Heart right ventricle (tissue), 16 donors: ENCODE results near the gene ADH4. TPM values are rescaled to one million over a fixed set of nuclear protein-coding genes. Genes with fewer than 3 reads are reported as not detected.

Experiments used
- ATAC-seq, 8 donors: fragments of 200-7000 bp; cut with Tn5 transposase; one replicate each; pipeline ENCODE4 v1.9.1; 2020; ENCODE audit warnings: mild to moderate bottlenecking in 8 of 8, moderate library complexity in 8 of 8, moderate number of reproducible peaks in 1 of 8
- DNase-seq, 2 donors: peaks; one replicate each; pipeline ENCODE4 v3.0.0-alpha.2; 2020
- H3K27ac ChIP-seq, 10 donors: fragments of 200-600 bp; sonication (generic) in 2 of 10; one replicate each; pipeline versions ENCODE4 v1.5.0 to v1.8.0; 2020 to 2022; ENCODE audit warnings: mild to moderate bottlenecking in 3 of 10
- H3K27me3 ChIP-seq, 7 donors: fragments of 200-600 bp; one replicate each; pipeline ENCODE4 v1.8.0; 2021 to 2022; ENCODE audit warnings: mild to moderate bottlenecking in 2 of 7
- H3K36me3 ChIP-seq, 9 donors: fragments of 200-600 bp; sonication (generic) in 1 of 9; one replicate each; pipeline versions ENCODE4 v1.5.0 to v1.8.0; 2020 to 2022; ENCODE audit warnings: mild to moderate bottlenecking in 2 of 9
- H3K4me1 ChIP-seq, 9 donors: fragments of 200-600 bp; sonication (generic) in 1 of 9; one replicate each; pipeline versions ENCODE4 v1.5.0 to v1.8.0; 2020 to 2022; ENCODE audit warnings: mild to moderate bottlenecking in 4 of 9
- H3K4me3 ChIP-seq, 10 donors: fragments of 200-600 bp; sonication (generic) in 2 of 10; one replicate each; pipeline versions ENCODE4 v1.5.0 to v1.8.0; 2020 to 2022; ENCODE audit warnings: mild to moderate bottlenecking in 7 of 10, moderate library complexity in 2 of 10
- H3K9me3 ChIP-seq, 11 donors: fragments of 200-600 bp in 10 of 11; sonication (generic) in 2 of 11; one replicate each; pipeline versions ENCODE4 v1.5.0 to v1.8.0; 2013 to 2022; ENCODE audit warnings: mild to moderate bottlenecking in 2 of 11, control low read depth in 1 of 11, moderate library complexity in 1 of 11
- WGBS, 2 donors: extraction: QIAGEN DNeasy Blood & Tissue Kit; methylation state at CpG; one replicate each; pipeline ENCODE4 v1.1.7; 2013; ENCODE audit warnings: inconsistent platforms in 1 of 2; 5-methylcytosine and 5-hydroxymethylcytosine counted together
- intact Hi-C, 10 donors: fragments of 100-400 bp; cut with DNase I; formaldehyde crosslinking; loops; one replicate each; pipeline versions ENCODE4 v1.11.1 to v1.14.2; 2022
- polyA plus RNA-seq, 2 donors: library from polyadenylated mRNA; stranded (reverse); fragments of 200-250 nt; gene quantifications; one replicate each; pipeline ENCODE4 v1.2.3, GENCODE V29; 2013
- total RNA-seq, 10 donors: library from RNA; stranded (reverse); fragmentation: NEBNext Ultra II Directional in 3 of 10; extraction: Animal tissue kit (Norgen Biotek cat#: 25700) in 3 of 10; gene quantifications; one replicate each; pipeline versions ENCODE4 v1.2.1 to v1.2.4, GENCODE V29; 2021 to 2023
- TF ChIP-seq, protein P1 (sequence below), 9 donors: fragments of 200-600 bp; sonication (generic) in 2 of 9; IDR thresholded peaks; one replicate each; pipeline versions ENCODE4 v1.5.0 to v1.8.0; 2021 to 2022; ENCODE audit warnings: antibody characterized with exemption in 9 of 9, mild to moderate bottlenecking in 5 of 9, moderate library complexity in 1 of 9
- donor health status: Arrhythmogenic right ventricular cardiomyopathy.
- donor health status: ischemic (EF 13 %, LVEDD 7.1; RV severe dilation, severe dysfunction).
- donor health status: healthy with polysubstance abuse.
- donor health status: DM: no; HTN: yes; CAD: no.
- donor health status: DM: no; HTN: no; CAD: no.
- donor health status: ischemic (EF 25% LVEDD 6.9; RV normal size, moderate dysfunction).
- donor health status: ischemic (EF 25% LVEDD 5.7; RV mildly dilated, moderate dysfunction).
- donor health status: healthy.
- donor health status: DM: yes; HTN: yes; CAD: no.
- donor health status: Ischemic cardiomyopathy.
- donor health status: ischemic (EF 35%, LVEDD 5.7; RV mildly dilated, moderate dysfunction).
- donor health status: nonischemic (EF 11% LVEDD 7.7; RV severe dilation, severe dysfunction).
- donor health status: DM: yes; HTN: yes; CAD: no.
- donor health status: PGD.
- donor health status: ischemic (EF 29% LVEDD 5.4; RV normal size, mild dysfunction).
- donor health status: nonischemic (EF 23%, LVEDD 6.1; RV moderate dilation, normal function).

The ADH4 gene
- total and polyA plus RNA-seq, 12 donors, result 0.04 TPM; not detected in 11

DNA sequence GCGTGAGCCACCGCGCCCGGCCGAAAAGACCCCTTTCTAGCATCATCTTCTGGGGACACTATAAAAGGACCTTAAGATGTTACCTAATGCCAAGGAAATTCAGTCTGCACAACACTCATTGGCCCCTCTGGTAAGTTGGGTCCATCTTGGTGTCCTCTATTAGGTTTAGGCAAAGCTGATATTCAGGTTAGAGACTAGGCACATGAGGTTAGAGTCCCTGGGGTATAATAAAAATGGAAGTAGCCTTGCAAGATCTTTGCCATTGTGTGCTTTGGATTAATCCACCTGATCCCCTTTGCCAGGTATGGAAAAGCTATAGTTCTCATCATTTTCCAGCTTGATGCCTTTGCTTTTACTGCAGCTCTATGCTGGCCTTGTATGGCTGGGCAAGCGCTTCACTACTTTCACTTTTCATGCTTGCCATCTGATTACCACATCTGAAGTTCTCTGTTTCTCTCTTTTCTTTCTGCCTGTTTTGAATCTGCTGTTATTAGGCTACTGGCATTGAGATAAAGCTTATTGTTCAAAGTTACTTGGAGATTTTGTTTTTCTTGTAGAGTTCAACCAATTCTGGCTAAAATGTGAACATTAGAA, 5.4 kb upstream of the ADH4 start:
- TF ChIP-seq, protein P1, sequence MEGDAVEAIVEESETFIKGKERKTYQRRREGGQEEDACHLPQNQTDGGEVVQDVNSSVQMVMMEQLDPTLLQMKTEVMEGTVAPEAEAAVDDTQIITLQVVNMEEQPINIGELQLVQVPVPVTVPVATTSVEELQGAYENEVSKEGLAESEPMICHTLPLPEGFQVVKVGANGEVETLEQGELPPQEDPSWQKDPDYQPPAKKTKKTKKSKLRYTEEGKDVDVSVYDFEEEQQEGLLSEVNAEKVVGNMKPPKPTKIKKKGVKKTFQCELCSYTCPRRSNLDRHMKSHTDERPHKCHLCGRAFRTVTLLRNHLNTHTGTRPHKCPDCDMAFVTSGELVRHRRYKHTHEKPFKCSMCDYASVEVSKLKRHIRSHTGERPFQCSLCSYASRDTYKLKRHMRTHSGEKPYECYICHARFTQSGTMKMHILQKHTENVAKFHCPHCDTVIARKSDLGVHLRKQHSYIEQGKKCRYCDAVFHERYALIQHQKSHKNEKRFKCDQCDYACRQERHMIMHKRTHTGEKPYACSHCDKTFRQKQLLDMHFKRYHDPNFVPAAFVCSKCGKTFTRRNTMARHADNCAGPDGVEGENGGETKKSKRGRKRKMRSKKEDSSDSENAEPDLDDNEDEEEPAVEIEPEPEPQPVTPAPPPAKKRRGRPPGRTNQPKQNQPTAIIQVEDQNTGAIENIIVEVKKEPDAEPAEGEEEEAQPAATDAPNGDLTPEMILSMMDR (IDR thresholded peaks at IDR 0.05), result no peak
- Histone ChIP-seq H3K4me3 (no peak overlapping the region), H3K9me3 (peaks cover 0 to 11% (median 0%) of the 10 kb centered on the region in 11 donors), H3K4me1 (peaks cover 0 to under 1% (median 0%) of the 10 kb centered on the region in 9 donors), H3K36me3 (no peaks in the 10 kb centered on the region), H3K27ac (no peak overlapping the region), H3K27me3 (no peaks in the 10 kb centered on the region)
- ATAC-seq (no peak), DNase-seq (no peak)
- intact Hi-C loops, result no loop called here
- WGBS, 2 donors, result 21 to 43% methylated on average over 2 to 3 of the region's 6 CpGs

DNA sequence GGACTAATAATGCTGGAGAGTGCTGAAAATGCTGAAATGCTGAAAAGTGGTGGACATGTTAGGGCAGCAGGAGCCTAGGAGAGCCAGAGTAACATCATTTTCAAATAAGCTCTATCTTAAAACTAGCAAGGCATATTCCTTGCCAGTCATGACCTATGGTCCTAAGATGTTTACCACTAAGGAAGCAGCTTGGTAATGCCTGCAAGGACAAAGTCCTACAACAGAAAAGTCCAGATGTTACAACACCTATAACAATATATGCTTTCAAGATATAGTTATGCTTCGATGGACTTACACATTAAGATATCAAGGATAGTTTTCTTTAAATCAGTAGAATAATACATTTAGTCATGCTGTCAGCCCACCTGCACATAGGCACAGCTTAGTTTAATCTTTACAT, 4.5 kb upstream of the ADH4 start:
- Histone ChIP-seq H3K27ac (no peak overlapping the region), H3K36me3 (no peaks in the 10 kb centered on the region), H3K27me3 (no peaks in the 10 kb centered on the region), H3K4me1 (peaks cover 0 to 7% (median 0%) of the 10 kb centered on the region in 9 donors), H3K4me3 (no peak overlapping the region), H3K9me3 (peaks cover 0 to 11% (median 0%) of the 10 kb centered on the region in 11 donors)
- WGBS, 2 donors, result 96 to 100% methylated on average over 1 of the region's 1 CpG
- TF ChIP-seq, protein P1 (IDR thresholded peaks at IDR 0.05), result no peak
- DNase-seq (no peak), ATAC-seq (no peak)
- intact Hi-C loops, result no loop called here

DNA sequence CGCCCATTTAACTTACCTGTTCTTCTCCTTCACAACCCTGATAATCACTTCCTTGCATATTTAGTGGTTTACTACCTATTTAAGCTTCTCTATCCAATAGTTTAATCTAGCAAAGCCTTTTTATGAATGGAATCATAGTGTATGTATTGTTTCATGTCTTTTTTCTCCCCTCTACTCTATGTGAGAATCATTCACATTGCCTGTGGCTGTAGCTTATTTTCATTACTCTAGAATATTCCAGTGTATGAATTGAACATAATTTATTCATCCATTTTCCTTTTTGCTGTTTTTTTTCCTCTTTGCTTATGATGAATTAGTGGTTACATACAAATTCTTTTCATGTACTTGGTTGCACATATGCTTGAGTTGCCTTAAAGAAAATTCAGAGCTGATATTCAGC, 490 bp upstream of the ADH4 start:
- ATAC-seq (no peak), DNase-seq (no peak)
- Histone ChIP-seq H3K36me3 (no peaks in the 10 kb centered on the region), H3K9me3 (no peaks in the 10 kb centered on the region), H3K4me1 (peaks cover 0 to 7% (median 0%) of the 10 kb centered on the region in 9 donors), H3K27me3 (no peaks in the 10 kb centered on the region), H3K27ac (no peak overlapping the region), H3K4me3 (no peak overlapping the region)
- 94 to 95% methylated on average over 1 of the region's 1 CpG for WGBS, 2 donors
- TF ChIP-seq, protein P1 (IDR thresholded peaks at IDR 0.05), result no peak
- intact Hi-C loops, result no loop called here

DNA sequence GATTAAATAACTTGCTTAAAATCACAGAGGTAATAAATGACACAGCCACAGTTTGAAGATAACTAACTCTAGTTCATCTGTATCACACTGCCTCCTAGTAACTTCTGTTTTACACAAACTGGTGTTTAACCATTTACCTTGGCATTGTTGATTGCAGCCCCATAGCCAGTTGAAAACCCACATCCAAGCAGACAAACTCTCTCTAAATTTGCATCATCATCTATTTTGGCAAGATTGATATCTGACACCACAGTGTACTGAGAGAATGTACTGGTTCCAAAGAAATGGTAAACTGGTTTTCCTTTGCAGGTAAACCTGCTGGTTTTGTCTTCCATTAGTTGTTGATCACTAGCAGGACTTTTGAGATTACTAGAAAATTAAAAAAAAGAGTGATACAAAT, 7.8 kb downstream of the ADH4 start:
- H3K4me3 ChIP-seq, result no peak overlapping the region
- no peak for DNase-seq
- intact Hi-C loops, result no loop called here
- no peak overlapping the region for H3K27ac ChIP-seq
- TF ChIP-seq, protein P1 (IDR thresholded peaks at IDR 0.05), result no peak
- no peaks in the 10 kb centered on the region for H3K4me1 ChIP-seq
- no peaks in the 10 kb centered on the region for H3K36me3 ChIP-seq
- ATAC-seq, result no peak
- no peaks in the 10 kb centered on the region for H3K9me3 ChIP-seq
- no peaks in the 10 kb centered on the region for H3K27me3 ChIP-seq
